Measurements from ENCODE around the gene OXSR1.

Gene OXSR1

GRCh38 chr3:38297947-38298711 is 132.8 kb downstream of the OXSR1 start:
- DNase-seq (ENCODE audit: low read depth in 2 of 2, low spot score in 1 of 2) = no peak
